Eye (tissue), 1 donor: Measurements from ENCODE around the gene NEAT1.
"Not testable (repeated sequence)": the region's sequence is repeated elsewhere in the genome, so short reads cannot be mapped to it uniquely, and the experiment has no call there.

Experiments used
- DNase-seq: peaks from one replicate; pipeline ENCODE4 v3.0.0-alpha.2; 2015

Gene NEAT1

DNA sequence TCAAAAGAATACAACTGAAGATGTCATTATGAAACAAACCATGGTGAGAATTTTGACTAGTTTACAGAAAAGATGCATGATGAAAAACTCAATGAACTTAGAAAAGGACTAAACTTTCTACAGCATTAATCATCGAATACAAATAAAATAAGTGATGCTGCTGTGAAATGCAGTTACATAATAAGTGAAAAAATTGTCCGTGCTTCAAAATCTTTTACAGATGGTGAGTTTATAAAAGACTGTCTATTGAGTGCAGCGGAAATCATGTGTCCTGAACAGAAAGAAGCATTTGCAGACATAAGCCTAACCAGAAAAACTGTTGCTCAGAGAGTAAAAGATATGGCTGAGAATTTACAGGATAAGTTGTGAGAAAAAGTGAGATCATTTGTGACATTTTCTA is 33.8 kb downstream of the NEAT1 start:
- DNase-seq = no peak

DNA sequence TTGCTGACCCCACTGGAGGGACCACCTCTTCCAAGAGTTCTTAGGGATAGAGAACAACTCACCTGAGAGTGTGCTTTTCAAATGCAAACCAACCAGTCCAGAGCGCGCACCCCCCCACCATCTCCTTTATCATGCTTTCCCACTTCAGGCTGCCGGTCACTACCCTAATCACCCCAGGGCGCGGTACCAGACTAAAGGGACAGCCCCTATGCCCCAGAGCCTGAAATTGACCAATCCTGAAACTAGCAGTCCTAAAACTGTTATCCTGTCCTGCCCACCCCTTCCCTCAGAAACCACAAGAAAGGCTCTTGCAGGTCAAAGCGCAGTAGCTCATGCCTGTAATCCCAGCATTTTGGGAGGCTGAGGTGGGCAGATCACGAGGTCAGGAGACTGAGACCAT is 37.0 kb downstream of the NEAT1 start:
- no peak for DNase-seq

DNA sequence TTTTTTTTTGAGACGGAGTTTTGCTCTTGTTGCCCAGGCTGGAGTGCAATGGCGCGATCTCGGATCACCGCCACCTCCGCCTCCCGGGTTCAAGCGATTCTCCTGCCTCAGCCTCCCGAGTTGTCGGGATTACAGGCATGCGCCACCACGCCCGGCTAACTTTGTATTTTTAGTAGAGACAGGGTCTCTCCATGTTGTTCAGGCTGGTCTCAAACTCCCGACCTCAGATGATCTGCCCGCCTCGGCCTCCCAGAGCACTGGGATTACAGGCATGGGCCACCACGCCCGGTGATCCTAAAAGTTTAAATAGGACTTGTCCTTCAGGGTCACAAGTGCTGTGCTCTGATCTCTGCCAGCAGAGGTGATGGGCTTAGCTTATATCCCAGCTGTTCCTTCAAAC is 42.9 kb downstream of the NEAT1 start:
- not testable (repeated sequence) for DNase-seq

- DNase-seq = not testable (repeated sequence)
Observed at GRCh38 chr11:65467306-65467705, 44.7 kb downstream of the NEAT1 start.

- DNase-seq = no peak
Observed at GRCh38 chr11:65468874-65469333, 46.3 kb downstream of the NEAT1 start.

DNA sequence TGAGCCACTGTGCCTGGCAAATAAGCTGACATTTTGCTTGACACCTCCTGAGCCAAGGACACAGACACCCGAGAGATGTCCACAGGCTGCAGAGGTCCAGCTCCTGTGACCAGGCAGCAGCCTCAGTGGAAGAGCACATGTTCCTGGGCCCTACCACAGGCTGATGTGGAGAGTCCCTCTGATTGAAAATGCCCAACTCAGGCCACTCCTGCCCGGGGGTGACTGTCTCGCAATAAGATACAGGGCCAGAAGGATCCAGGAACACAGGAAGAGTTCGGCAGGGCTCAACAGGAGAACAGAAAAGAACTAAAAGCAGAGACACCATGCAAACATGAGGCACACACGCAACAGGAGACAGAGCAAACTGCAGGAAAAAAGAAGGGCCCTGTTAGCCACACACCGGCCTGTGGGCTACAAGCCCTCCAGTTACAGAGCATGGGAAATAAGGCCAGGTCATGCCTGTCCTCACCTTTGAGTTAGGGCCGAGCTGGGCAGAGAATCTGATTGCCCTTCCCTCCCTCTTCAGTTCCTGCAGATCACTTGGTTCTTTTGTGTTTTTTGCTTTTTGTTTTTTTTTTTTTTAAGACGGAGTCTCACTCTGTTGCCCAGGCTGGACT is 47.9 kb downstream of the NEAT1 start:
- DNase-seq = no peak

GRCh38 chr11:65471447-65471891 is 48.9 kb downstream of the NEAT1 start:
- DNase-seq = no peak

DNA sequence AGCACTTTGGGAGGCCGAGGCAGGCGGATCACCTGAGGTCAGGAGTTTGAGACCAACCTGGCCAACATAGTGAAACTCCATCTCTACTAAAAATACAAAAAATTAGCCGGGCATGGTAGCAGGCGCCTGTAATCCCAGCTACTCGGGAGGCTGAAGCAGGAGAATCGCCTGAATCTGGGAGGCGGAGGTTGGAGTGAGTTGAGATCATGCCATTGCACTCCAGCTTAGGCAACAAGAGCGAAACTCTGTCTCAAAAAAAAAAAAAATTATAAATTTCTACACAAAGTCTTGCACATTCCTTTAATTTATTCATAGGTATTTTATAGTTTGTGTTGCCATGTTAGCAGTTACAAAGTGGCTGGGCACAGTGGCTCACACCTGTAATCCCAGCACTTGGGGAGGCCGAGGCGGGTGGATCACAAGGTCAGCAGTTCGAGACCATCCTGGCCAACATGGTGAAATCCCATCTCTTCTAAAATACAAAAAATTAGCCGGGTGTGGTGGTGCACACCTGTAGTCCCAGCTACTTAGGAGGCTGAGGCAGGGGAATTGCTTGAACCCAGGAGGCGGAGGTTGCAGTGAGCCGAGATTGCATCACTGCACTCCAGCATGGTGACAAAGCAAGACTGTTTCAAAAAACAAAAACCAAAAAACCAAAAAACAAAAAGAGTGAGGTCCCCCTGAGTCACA is 50.1 kb downstream of the NEAT1 start:
- DNase-seq = not testable (repeated sequence)

DNA sequence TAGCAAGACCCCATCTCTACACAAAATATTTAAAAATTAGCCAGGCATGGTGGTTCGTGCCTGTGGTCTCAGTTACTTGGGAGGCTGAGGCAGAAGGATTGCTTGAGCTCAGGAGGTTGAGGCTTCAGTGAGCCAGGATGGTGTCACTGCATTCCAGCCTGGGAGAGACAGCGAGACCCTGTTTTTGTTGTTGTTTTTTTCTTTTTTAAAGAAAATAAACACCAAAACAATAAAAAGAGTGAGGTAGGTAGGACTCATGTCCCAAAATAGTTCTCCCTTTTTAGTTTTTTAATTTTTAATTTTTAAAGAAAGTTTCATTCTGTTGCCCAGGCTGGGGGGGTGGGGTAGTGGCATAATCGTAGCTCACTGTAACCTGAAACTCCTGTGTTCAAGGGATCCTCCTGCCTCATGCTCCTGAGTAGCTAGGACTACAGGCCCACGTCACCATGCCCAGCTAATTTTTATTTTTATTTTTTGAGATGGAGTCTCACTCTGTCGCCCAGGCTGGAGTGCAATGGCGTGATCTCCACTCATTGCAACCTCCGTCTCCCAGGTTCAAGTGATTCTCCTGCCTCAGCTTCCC is 50.8 kb downstream of the NEAT1 start:
- no peak for DNase-seq

- DNase-seq = no peak
Observed at GRCh38 chr11:65474864-65475263, 52.3 kb downstream of the NEAT1 start.

- DNase-seq = no peak
Observed at GRCh38 chr11:65476632-65477148, 54.1 kb downstream of the NEAT1 start.

DNA sequence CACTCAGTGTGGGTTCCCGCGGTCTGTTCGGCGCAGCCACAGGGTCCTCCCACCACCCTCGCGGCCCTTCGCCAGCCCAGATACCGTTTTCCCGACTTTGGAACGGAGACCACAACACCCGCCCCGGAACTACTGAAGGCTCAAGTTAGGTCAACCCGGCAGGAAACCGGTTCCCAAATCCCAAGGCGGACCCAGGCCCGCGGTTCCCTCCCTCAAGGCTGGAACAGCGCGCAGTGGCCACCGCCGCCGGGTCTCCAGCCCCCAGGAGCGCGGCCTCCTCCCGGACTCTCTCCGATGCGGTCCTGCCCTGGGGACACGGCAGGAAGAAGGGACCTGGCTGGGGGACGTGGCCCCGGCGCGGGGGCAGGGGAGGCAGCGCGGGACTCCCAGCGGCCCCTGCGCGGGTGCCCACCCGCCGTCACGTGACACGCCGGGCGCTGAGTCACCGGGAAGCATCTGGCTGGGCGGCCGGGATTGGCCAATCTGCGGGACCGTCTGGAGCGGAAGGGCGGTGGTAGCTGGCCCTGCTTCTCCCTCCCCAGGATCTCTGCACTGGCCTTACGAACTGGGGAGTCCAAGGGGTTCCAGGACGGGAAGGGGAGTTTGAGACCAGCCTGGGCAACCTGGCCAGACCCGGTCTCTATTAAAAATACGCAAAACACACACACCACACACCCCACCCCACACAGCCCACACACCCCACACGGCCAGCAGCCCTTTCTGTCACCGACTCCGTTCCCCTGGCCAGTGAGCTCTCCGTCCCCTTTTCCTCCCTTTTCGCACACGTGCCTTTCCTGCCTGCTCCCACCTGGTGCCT is 54.8 kb downstream of the NEAT1 start:
- peak; percentile 97 for DNase-seq

DNA sequence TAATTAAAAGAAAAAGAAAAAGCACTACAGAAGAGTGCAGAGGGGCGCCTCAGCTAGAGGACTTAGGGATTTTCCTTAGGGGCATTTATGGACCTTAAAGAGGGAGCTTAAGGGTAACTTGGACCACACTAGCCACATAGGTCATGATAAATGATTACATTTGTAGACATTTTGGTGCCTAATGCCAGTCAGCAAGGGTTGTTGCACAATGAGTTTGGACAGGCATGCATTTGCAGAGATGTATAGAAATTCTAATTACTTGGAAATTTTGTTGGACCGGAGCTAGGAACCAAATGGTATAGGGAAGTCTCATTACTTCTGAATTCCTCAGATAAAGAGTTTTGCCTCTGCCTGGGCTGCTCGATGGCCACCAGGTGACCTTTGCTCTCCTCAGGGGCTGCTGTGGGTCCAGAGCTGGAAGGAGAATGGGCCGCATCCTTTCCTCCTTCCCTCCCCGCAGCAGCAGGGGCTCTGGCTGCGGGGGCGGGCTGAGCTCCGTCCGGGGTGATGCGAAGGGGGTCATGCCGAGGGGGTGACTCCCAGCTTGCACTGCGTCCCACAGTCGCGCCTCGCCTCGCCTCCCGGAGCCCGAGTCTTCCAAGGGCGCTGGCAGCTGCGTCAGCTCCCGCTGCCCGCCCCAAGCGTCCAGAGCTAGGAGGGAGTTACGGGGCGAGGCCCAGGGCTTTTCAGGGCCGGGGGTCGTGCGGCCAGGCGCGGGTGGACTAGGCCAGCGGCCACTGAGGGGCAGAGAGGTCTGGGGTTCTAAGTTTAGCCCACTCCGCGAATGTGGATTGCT is 56.0 kb downstream of the NEAT1 start:
- peak; percentile 67 for DNase-seq

- peak; percentile 66 for DNase-seq
Observed at GRCh38 chr11:65479184-65480145, 56.9 kb downstream of the NEAT1 start.

DNA sequence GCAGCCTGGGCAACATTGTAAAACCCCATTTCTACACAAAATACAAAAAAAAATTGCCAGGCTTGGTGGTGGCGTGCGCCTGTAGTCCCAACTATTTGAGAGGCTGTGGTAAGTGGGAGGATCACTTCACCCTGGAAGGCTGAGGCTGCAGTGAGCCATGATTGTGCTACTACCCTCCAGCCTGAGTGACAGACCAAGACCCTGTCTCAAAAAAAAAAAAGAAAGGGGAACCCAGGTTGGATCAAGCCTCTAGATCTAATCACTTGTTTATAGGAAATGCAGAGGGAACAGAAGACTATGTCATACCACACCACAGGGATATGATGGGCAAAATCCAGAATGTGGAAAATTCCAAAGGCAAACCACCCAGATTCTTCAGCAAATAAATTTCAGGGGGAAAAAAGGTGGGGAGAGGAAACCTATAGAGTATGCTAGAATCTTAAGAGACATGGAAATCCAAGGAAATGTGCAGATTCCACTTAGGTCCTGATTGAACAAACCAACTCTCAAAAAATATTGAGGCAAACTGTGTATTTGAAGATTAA is 59.8 kb downstream of the NEAT1 start:
- DNase-seq = no peak

GRCh38 chr11:65485920-65486219 is 63.3 kb downstream of the NEAT1 start:
- DNase-seq = peak; percentile 43

DNA sequence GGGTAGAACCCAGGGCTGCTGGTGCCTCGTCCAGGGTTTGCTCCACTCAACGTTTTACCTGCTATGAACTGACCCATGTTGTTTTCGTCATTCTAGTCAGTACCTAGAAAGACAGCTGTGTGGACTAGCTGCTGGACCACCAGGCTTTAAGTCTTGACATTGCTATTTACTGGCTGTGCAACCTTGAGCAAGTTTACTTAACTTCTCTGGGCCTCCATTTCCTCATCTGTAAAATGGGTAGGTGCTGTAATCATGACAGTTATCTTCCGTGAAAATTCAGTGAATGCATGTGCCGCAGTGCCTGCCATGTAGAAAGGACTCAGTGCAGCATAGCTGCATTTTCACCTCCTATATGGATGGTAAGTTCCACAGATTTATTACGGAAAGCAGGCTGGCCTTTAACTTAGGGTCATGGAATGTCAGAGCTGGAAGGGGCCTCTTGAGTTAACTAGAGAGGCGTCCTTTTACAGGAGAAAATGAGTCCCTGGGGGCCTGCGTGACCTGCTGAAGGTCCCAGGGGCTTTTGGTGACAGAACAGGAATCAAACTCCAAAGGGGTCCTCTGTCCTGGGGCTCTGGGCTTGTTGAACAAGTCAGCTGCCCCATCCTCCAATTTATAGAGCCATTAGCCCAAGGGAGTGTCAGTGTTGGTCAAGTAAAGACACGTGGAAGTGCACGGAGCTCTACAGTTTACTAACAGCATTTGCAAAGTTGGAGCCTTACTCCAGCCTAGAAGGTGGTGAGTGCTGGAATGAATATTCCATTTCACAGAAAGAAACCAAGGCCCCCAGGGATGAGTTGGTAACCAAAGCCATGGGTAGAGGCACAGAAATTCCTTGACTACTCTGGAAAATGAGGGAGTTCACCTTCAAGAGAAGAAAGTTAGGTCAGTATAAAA is 64.2 kb downstream of the NEAT1 start:
- DNase-seq = peak; percentile 57

DNA sequence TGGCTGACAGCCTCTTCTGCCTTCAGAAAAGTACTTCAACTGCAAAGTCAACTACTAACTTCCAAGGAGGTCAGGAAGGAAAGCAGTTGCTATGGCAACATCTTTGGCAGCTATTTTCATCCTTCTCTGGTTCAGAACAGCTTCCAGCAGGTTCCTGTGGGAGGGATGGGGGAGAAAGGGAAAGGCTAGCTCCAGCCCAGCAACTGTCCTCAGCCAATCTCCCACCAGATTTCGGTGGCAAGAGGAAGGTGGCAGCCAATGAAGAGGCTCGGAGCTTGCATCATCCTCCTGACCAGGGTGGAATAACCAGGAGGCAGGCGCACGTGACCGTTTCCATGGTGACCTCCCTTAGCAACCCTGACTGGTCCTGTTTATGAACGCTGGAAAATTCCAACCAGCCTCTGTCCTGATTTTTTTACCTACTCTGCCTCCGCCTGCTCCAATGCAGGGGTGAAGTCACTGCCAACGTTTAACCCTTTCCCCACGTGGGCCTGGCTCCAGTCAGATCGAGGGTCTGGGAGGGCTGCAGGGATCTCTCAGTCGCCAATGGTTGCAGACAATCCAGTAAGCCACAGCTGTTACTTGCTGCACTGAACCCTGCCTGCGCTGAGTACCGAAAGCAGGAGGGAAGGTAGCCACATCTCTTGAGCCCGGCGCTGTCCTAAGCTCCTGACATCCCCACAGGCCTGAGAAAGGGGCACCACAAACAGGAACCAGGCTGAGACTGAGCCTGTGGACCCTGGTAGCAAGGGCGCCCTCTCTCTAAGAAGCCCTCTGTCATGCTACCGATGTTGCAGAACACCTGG is 65.1 kb downstream of the NEAT1 start:
- DNase-seq = peak; percentile 100
